Renal pelvis (tissue), 4 donors: Measurements from ENCODE around the gene ABCG2. TPM values are rescaled to one million over a fixed set of nuclear protein-coding genes. Genes with fewer than 3 reads are reported as not detected.

Source experiments
- DNase-seq: peaks from one replicate; pipeline ENCODE4 v3.0.0-alpha.2; 2013
- polyA plus RNA-seq, 3 donors: library from polyadenylated mRNA; unstranded; fragments of 120-200 nt; gene quantifications; one replicate each; pipeline ENCODE4 v1.2.1, GENCODE V29; 2013; ENCODE audit not compliant: insufficient read length in 3 of 3

Gene ABCG2
- polyA plus RNA-seq, 3 donors, result 5.9 to 6.9 (median 6.3) TPM

DNA sequence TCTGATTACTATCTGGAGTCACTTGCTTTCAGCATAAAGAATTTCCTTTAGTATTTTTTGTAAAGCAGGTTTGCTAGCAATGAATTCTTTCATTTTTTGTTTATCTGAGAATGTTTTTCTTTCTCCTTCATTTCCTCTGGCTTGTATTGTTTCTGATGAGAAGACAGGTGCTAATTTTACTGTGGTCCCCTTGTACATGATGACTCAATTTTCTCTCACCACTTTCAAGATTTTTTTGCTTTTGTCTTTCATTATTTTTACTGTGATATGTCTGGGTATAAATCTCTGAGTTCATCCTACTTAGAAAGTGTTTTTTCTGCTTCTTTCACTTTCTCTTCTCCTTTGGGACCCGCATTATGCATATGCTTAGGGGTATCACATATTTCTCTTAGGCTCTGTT is 88.4 kb downstream of the ABCG2 start:
- no peak for DNase-seq

DNA sequence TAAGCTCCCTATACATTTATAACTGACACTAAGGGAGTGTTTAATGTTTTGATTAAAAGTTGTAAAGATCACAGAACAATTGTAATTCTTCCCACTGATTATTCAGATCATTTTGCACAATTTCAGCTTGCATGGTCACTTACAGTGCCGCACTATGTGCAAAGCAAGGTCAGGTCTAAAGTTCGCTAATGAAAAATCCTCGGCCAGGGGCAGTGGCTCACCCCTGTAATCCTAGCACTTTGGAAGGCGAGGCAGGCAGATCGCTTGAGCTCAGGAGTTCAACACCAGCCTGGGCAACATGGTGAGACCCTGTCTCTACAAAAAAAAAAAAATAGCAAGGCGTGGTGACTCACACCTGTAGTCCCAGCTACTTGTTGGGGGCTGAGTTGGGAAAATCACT is 94.0 kb downstream of the ABCG2 start:
- no peak for DNase-seq

- no peak for DNase-seq
Measured at GRCh38 chr4:88063634-88064296, 94.7 kb downstream of the ABCG2 start.

GRCh38 chr4:88062843-88063242 is 95.6 kb downstream of the ABCG2 start:
- DNase-seq, result no peak

DNA sequence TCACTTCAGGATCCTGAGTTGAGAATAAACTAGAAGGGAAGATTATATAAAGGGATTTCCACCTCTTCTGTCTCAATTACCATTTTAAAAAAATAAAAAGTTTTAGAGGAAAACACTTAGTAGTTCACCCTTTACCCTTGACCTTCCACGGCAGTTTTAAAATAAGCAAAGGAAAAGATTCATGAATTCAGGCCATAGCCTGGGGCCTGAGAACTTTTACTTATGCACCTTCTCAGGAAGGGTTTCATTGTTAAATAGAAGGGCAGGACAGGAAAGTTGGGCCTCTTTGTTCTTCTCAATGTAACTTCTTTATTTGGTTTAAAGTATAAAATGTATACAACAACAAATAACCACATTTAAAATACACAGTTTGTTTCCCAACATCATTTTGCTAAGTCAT is 96.1 kb downstream of the ABCG2 start:
- DNase-seq, result no peak

DNA sequence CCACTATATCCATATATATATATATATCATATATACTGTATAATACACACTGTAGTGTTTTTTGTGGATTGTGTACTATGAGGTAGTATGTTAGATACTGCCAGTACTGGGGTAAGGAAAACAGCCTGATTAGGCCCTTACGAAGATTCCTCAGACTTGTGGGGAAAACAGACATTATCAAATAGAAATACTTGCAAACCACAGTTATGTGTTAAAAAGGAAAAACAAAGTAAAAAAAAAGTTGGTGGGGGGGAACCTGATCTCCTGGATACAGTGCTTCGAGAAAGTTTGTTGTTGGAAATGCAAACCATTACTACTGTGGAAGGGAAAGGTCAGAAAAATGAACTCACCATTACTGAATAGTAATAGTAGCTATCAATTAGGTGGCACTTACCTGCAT is 98.0 kb downstream of the ABCG2 start:
- DNase-seq, result no peak

- no peak for DNase-seq
Measured at GRCh38 chr4:88059766-88060165, 98.7 kb downstream of the ABCG2 start.

GRCh38 chr4:88058295-88058694 is 100.1 kb downstream of the ABCG2 start:
- DNase-seq, result no peak

GRCh38 chr4:88054901-88055300 is 103.5 kb downstream of the ABCG2 start:
- peak; percentile 2 for DNase-seq

DNA sequence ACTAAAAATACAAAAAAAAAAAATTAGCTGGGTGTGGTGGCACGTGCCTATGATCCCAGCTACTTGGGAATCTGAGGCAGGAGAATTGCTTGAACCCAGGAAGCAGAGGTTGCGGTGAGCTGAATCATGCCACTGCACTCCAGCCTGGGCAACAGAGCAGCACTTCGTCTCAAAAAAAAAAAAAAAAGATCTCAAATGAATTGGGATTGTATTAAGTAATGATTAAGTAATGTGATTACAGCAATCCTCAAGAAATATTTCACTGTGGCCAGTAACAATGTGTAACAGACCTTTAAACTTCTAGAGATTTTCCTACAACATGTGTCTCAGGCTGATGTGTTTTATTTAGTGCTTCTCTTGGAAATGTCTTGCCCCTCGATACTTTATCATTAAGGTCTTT is 104.2 kb downstream of the ABCG2 start:
- DNase-seq, result no peak

GRCh38 chr4:88045021-88045420 is 113.4 kb downstream of the ABCG2 start:
- no peak for DNase-seq

GRCh38 chr4:88043586-88044340 is 114.7 kb downstream of the ABCG2 start:
- no peak for DNase-seq

DNA sequence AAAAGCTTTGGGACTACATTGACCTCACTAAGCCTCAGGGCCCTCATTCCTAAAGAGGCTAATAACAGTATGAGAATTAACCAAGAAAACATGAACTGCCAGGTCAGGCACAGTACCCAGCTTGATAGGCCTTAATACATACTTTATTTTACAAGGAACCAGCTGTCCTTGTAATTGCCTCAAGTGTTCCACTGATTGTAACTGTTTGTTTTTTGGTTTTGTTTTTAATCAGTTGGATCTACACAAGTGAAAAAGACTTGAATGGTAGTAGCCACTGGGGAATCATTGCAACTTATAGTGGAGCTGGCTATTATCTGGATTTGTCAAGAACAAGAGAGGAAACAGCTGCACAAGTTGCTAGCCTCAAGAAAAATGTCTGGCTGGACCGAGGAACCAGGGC is 115.4 kb downstream of the ABCG2 start:
- no peak for DNase-seq

- DNase-seq, result no peak
Measured at GRCh38 chr4:88041626-88042025, 116.8 kb downstream of the ABCG2 start.

GRCh38 chr4:88040707-88041106 is 117.7 kb downstream of the ABCG2 start:
- DNase-seq, result no peak

Other genes with a start within 250 kb of the ABCG2 start
- gene SPP1, start 182.9 kb downstream of the ABCG2 start, polyA plus RNA-seq, result 100 to 1,000 TPM; 106 to 143 (median 112) TPM
- gene PKD2, start 151.0 kb downstream of the ABCG2 start, polyA plus RNA-seq, result 10 to 100 TPM; 66.3 to 86.2 (median 68.0) TPM
- 10 to 100 TPM; 13.5 to 24.8 (median 21.3) TPM for gene PPM1K, start 125.9 kb upstream of the ABCG2 start, polyA plus RNA-seq
- 10 to 100 TPM in 1 of 3 donors, 1 to 10 TPM in 2; 7.3 to 11.0 (median 8.8) TPM for gene HERC6, start 220.2 kb upstream of the ABCG2 start, polyA plus RNA-seq